PC-3 (cell line): ENCODE data around the gene MPP2.
"Not testable (repeated sequence)": the region's sequence is repeated elsewhere in the genome, so short reads cannot be mapped to it uniquely, and the experiment has no call there.

Experiments used
- CTCF ChIP-seq: fragments of 300-600 bp; sonication (generic); conservative IDR thresholded peaks from 2 replicates; pipeline ENCODE4 v1.5.1; 2017; ENCODE audit warnings: antibody characterized with exemption, low read depth, mild to moderate bottlenecking, low read length
- EZH2 ChIP-seq: fragments of 300-600 bp; sonication (generic); IDR thresholded peaks from one replicate; pipeline ENCODE4 v1.6.1; 2017; ENCODE audit warnings: antibody characterized with exemption, mild to moderate bottlenecking, low read length; ENCODE audit not compliant: unreplicated experiment
- EZH2phosphoT487 ChIP-seq: fragments of 300-600 bp; sonication (generic); IDR thresholded peaks from 2 replicates; pipeline ENCODE4 v1.6.1; 2018; ENCODE audit warnings: mild to moderate bottlenecking, antibody characterized with exemption, low read length, borderline replicate concordance

- TF ChIP-seq CTCF, EZH2, EZH2phosphoT487: not testable (repeated sequence)
Measured at GRCh38 chr17:43939452-43939851, 32.1 kb upstream of the MPP2 start.
